Trophoblast cell (in vitro differentiated cells and primary cell): ENCODE results near the gene ADPRS.

Source experiments
- DNase-seq, 2 donors: peaks; one replicate each; pipeline ENCODE4 v3.0.0-alpha.2; 2016
- H2AFZ ChIP-seq: 2 replicates; pipeline ENCODE4 v1.6.1; 2013; ENCODE audit warnings: low read length, moderate library complexity, mild to moderate bottlenecking; ENCODE audit not compliant: insufficient read depth, poor library complexity
- H2AK5ac ChIP-seq: 2 replicates; pipeline ENCODE4 v1.6.1; 2013; ENCODE audit warnings: mild to moderate bottlenecking, low read length
- H2BK120ac ChIP-seq: 2 replicates; pipeline ENCODE4 v1.6.1; 2013; ENCODE audit warnings: low read length, mild to moderate bottlenecking, moderate library complexity; ENCODE audit not compliant: insufficient read depth, poor library complexity
- H2BK12ac ChIP-seq: 2 replicates; pipeline ENCODE4 v1.6.1; 2013; ENCODE audit warnings: mild to moderate bottlenecking, low read length, moderate library complexity
- H2BK5ac ChIP-seq: 2 replicates; pipeline ENCODE4 v1.6.1; 2013; ENCODE audit warnings: low read length, low read depth, moderate library complexity, mild to moderate bottlenecking; ENCODE audit not compliant: poor library complexity
- H3K14ac ChIP-seq: 2 replicates; pipeline ENCODE4 v1.6.1; 2013; ENCODE audit warnings: mild to moderate bottlenecking, low read length
- H3K18ac ChIP-seq: 2 replicates; pipeline ENCODE4 v1.6.1; 2013; ENCODE audit warnings: mild to moderate bottlenecking, low read length
- H3K23ac ChIP-seq: 2 replicates; pipeline ENCODE4 v1.6.1; 2013; ENCODE audit warnings: low read length
- H3K27ac ChIP-seq: 2 replicates; pipeline ENCODE4 v1.5.1; 2013; ENCODE audit warnings: low read depth, mild to moderate bottlenecking, inconsistent platforms, low read length, moderate library complexity
- H3K27me3 ChIP-seq: 2 replicates; pipeline ENCODE4 v1.6.1; 2013; ENCODE audit warnings: inconsistent platforms, mild to moderate bottlenecking, low read length, moderate library complexity; ENCODE audit not compliant: insufficient read depth
- H3K36me3 ChIP-seq, 2 experiments: 1 replicate in 1 of 2; 2 replicates in 1 of 2; pipeline ENCODE4 v1.6.1; 2013; ENCODE audit warnings: low read length in 2 of 2, mild to moderate bottlenecking in 2 of 2, moderate library complexity in 1 of 2; ENCODE audit not compliant: insufficient read depth in 2 of 2, control insufficient read depth in 1 of 2
- H3K4ac ChIP-seq: 2 replicates; pipeline ENCODE4 v1.6.1; 2013; ENCODE audit warnings: low read depth, mild to moderate bottlenecking, low read length, moderate library complexity
- H3K4me1 ChIP-seq, 2 experiments: 1 replicate in 1 of 2; 2 replicates in 1 of 2; pipeline ENCODE4 v1.6.1; 2013; ENCODE audit warnings: low read length in 2 of 2, mild to moderate bottlenecking in 2 of 2, moderate library complexity in 1 of 2; ENCODE audit not compliant: insufficient read depth in 2 of 2, control insufficient read depth in 1 of 2
- H3K4me2 ChIP-seq: 2 replicates; pipeline ENCODE4 v1.6.1; 2013; ENCODE audit warnings: inconsistent platforms, mild to moderate bottlenecking, low read length, moderate library complexity
- H3K4me3 ChIP-seq: 2 replicates; pipeline ENCODE4 v1.5.1; 2013; ENCODE audit warnings: mild to moderate bottlenecking, low read depth, low read length, inconsistent platforms
- H3K79me1 ChIP-seq: one replicate; pipeline ENCODE4 v1.6.1; 2013; ENCODE audit warnings: low read length
- H3K79me2 ChIP-seq: 2 replicates; pipeline ENCODE4 v1.6.1; 2013; ENCODE audit warnings: low read length, mild to moderate bottlenecking; ENCODE audit not compliant: control insufficient read depth, insufficient read depth, poor library complexity
- H3K9ac ChIP-seq: 2 replicates; pipeline ENCODE4 v1.6.1; 2013; ENCODE audit warnings: mild to moderate bottlenecking, low read length
- H3K9me3 ChIP-seq: 2 replicates; pipeline ENCODE4 v1.6.1; 2013; ENCODE audit warnings: low read depth, mild to moderate bottlenecking, control low read depth, inconsistent platforms, low read length; ENCODE audit not compliant: insufficient read depth
- H4K12ac ChIP-seq: 2 replicates; pipeline ENCODE4 v1.6.1; 2013; ENCODE audit warnings: low read depth, mild to moderate bottlenecking, low read length, moderate library complexity
- H4K8ac ChIP-seq: 2 replicates; pipeline ENCODE4 v1.6.1; 2013; ENCODE audit warnings: low read depth, mild to moderate bottlenecking, low read length, moderate library complexity
- H4K91ac ChIP-seq: one replicate; pipeline ENCODE4 v1.6.1; 2013; ENCODE audit warnings: low read depth, mild to moderate bottlenecking, low read length, moderate library complexity
- WGBS: extraction: QIAGEN DNeasy Blood & Tissue Kit; methylation state at CpG from one replicate; pipeline ENCODE4 v1.1.7; 2013; ENCODE audit warnings: missing lambda C conversion rate; ENCODE audit not compliant: insufficient read length, insufficient coverage; ENCODE audit errors: extremely low coverage; 5-methylcytosine and 5-hydroxymethylcytosine counted together

Gene ADPRS

GRCh38 chr1:36070349-36070748, 18.3 kb upstream of the ADPRS start:
- no peak overlapping the region for H3K27ac ChIP-seq
- H2BK5ac ChIP-seq, result no peak overlapping the region
- H3K4me2 ChIP-seq, result no peak overlapping the region
- H3K4me3 ChIP-seq, result no peak overlapping the region
- H3K36me3 ChIP-seq, result no peaks in the 10 kb centered on the region
- H2BK120ac ChIP-seq, result no peak overlapping the region
- no peak overlapping the region for H3K4ac ChIP-seq
- H3K18ac ChIP-seq, result no peak overlapping the region
- no peaks in the 10 kb centered on the region for H3K27me3 ChIP-seq
- no peaks in the 10 kb centered on the region for H3K79me2 ChIP-seq
- no peak overlapping the region for H2AK5ac ChIP-seq
- peaks cover 1 to 3% of the 10 kb centered on the region in 2 experiments for H3K4me1 ChIP-seq
- no peaks in the 10 kb centered on the region for H3K79me1 ChIP-seq
- H2BK12ac ChIP-seq, result no peak overlapping the region
- no CpG with 5 or more reads among the region's 2 CpGs for WGBS
- no peak overlapping the region for H2AFZ ChIP-seq
- DNase-seq, result no peak
- no peak overlapping the region for H4K8ac ChIP-seq
- no peak overlapping the region for H4K12ac ChIP-seq
- no peak overlapping the region for H4K91ac ChIP-seq
- H3K23ac ChIP-seq, result no peak overlapping the region
- H3K14ac ChIP-seq, result no peak overlapping the region
- H3K9ac ChIP-seq, result no peak overlapping the region
- H3K9me3 ChIP-seq, result no peaks in the 10 kb centered on the region

GRCh38 chr1:36076979-36077573, 11.6 kb upstream of the ADPRS start:
- no peak overlapping the region for H2AFZ ChIP-seq
- H2BK5ac ChIP-seq, result no peak overlapping the region
- H2BK12ac ChIP-seq, result no peak overlapping the region
- H3K18ac ChIP-seq, result no peak overlapping the region
- H4K8ac ChIP-seq, result no peak overlapping the region
- no peak overlapping the region for H3K4me3 ChIP-seq
- no peak overlapping the region for H3K9ac ChIP-seq
- H3K27ac ChIP-seq, result no peak overlapping the region
- no peak overlapping the region for H4K12ac ChIP-seq
- WGBS, result no CpG with 5 or more reads among the region's 4 CpGs
- no peak overlapping the region for H3K4me2 ChIP-seq
- no peak overlapping the region for H3K4ac ChIP-seq
- no peaks in the 10 kb centered on the region for H3K79me2 ChIP-seq
- H3K14ac ChIP-seq, result no peak overlapping the region
- no peaks in the 10 kb centered on the region for H3K27me3 ChIP-seq
- no peaks in the 10 kb centered on the region for H3K36me3 ChIP-seq
- no peaks in the 10 kb centered on the region for H3K4me1 ChIP-seq
- H3K9me3 ChIP-seq, result no peaks in the 10 kb centered on the region
- no peaks in the 10 kb centered on the region for H3K79me1 ChIP-seq
- DNase-seq, result peak; percentile 61 to 91
- H3K23ac ChIP-seq, result no peak overlapping the region
- no peak overlapping the region for H2AK5ac ChIP-seq
- H4K91ac ChIP-seq, result no peak overlapping the region
- H2BK120ac ChIP-seq, result no peak overlapping the region

GRCh38 chr1:36080236-36080635, 8.5 kb upstream of the ADPRS start:
- H4K12ac ChIP-seq, result no peak overlapping the region
- no peak overlapping the region for H3K23ac ChIP-seq
- no peaks in the 10 kb centered on the region for H3K27me3 ChIP-seq
- H4K91ac ChIP-seq, result no peak overlapping the region
- peak; percentile 30 to 66 for DNase-seq
- H3K9me3 ChIP-seq, result no peaks in the 10 kb centered on the region
- no peak overlapping the region for H2BK12ac ChIP-seq
- WGBS, result no CpG with 5 or more reads among the region's 3 CpGs
- no peak overlapping the region for H3K27ac ChIP-seq
- peaks cover 2% of the 10 kb centered on the region for H3K79me1 ChIP-seq
- H3K9ac ChIP-seq, result no peak overlapping the region
- peaks cover 0 to 4% of the 10 kb centered on the region in 2 experiments for H3K4me1 ChIP-seq
- H4K8ac ChIP-seq, result no peak overlapping the region
- no peak overlapping the region for H3K14ac ChIP-seq
- no peak overlapping the region for H3K4me2 ChIP-seq
- H2BK5ac ChIP-seq, result no peak overlapping the region
- no peak overlapping the region for H3K18ac ChIP-seq
- no peak overlapping the region for H2BK120ac ChIP-seq
- no peak overlapping the region for H3K4me3 ChIP-seq
- H2AK5ac ChIP-seq, result no peak overlapping the region
- no peaks in the 10 kb centered on the region for H3K36me3 ChIP-seq
- H2AFZ ChIP-seq, result no peak overlapping the region
- no peaks in the 10 kb centered on the region for H3K79me2 ChIP-seq
- H3K4ac ChIP-seq, result no peak overlapping the region

- Histone ChIP-seq H3K79me1 (peaks cover 2% of the 10 kb centered on the region), H3K23ac (no peak overlapping the region), H4K91ac (no peak overlapping the region), H3K27ac (no peak overlapping the region), H3K14ac (no peak overlapping the region), H3K18ac (no peak overlapping the region), H2BK5ac (no peak overlapping the region), H3K4ac (no peak overlapping the region), H3K27me3 (no peaks in the 10 kb centered on the region), H4K8ac (no peak overlapping the region), H3K9ac (no peak overlapping the region), H3K36me3 (no peaks in the 10 kb centered on the region), H2BK120ac (no peak overlapping the region), H2AFZ (no peak overlapping the region), H3K79me2 (no peaks in the 10 kb centered on the region), H3K9me3 (no peaks in the 10 kb centered on the region), H3K4me2 (no peak overlapping the region), H2BK12ac (no peak overlapping the region), H4K12ac (no peak overlapping the region), H2AK5ac (no peak overlapping the region), H3K4me3 (no peak overlapping the region), H3K4me1 (peaks cover 0 to 4% of the 10 kb centered on the region in 2 experiments)
- no CpG with 5 or more reads among the region's 6 CpGs for WGBS
- peak; percentile 90 to 97 for DNase-seq
Observed at GRCh38 chr1:36080801-36081200, 7.9 kb upstream of the ADPRS start.
